Spinal cord (tissue), 10 donors: ENCODE results near the gene ALDOA. TPM values are rescaled to one million over a fixed set of nuclear protein-coding genes. Genes with fewer than 3 reads are reported as not detected.

Source experiments
- DNase-seq, 6 donors: peaks; one replicate each; pipeline versions ENCODE4 v3.0.0 to v3.0.0-alpha.2; 2013 to 2015; ENCODE audit warnings: low spot score in 6 of 6, low read depth in 4 of 6
- H3K27ac ChIP-seq: one replicate; pipeline ENCODE4 v1.5.1; 2013; ENCODE audit warnings: low read depth, low read length, control low read depth
- H3K27me3 ChIP-seq: one replicate; pipeline ENCODE4 v1.6.1; 2013; ENCODE audit warnings: low read length; ENCODE audit not compliant: control insufficient read depth, insufficient read depth
- H3K36me3 ChIP-seq: one replicate; pipeline ENCODE4 v1.6.1; 2013; ENCODE audit warnings: low read length; ENCODE audit not compliant: control insufficient read depth, insufficient read depth
- H3K4me1 ChIP-seq: one replicate; pipeline ENCODE4 v1.6.1; 2013; ENCODE audit warnings: low read length; ENCODE audit not compliant: control insufficient read depth, insufficient read depth
- H3K4me3 ChIP-seq: one replicate; pipeline ENCODE4 v1.5.1; 2013; ENCODE audit warnings: low read depth, low read length, control low read depth
- H3K9me3 ChIP-seq: one replicate; pipeline ENCODE4 v1.6.1; 2013; ENCODE audit warnings: low read length; ENCODE audit not compliant: control insufficient read depth, insufficient read depth
- WGBS: methylation state at CpG from one replicate; pipeline ENCODE4 v1.1.5; 2013; ENCODE audit warnings: missing lambda C conversion rate; ENCODE audit not compliant: insufficient coverage; 5-methylcytosine and 5-hydroxymethylcytosine counted together
- polyA plus RNA-seq, 2 donors: library from polyadenylated mRNA; unstranded; fragments of 120-200 nt; gene quantifications; one replicate each; pipeline ENCODE4 v1.2.1, GENCODE V29; 2013; ENCODE audit not compliant: insufficient read length in 2 of 2
- total RNA-seq, 2 donors: library from RNA; depleted of rRNA in 1 of 2; stranded (reverse); fragments of 120-200 nt in 1 of 2; fragments of >200 nt in 1 of 2; gene quantifications; one replicate each; pipeline versions ENCODE4 v1.2.3 to v1.2.4, GENCODE V29; 2013 to 2014
- donor health status: healthy.

The ALDOA gene
- total and polyA plus RNA-seq, 4 donors: 264 to 849 (median 713) TPM

- Histone ChIP-seq H3K27ac (peak overlapping the region; percentile 88), H3K4me3 (peak overlapping the region; percentile 91), H3K9me3 (no peaks in the 10 kb centered on the region), H3K27me3 (no peaks in the 10 kb centered on the region), H3K36me3 (peaks cover 73% of the 10 kb centered on the region), H3K4me1 (peaks cover 26% of the 10 kb centered on the region)
- 5% methylated on average over 32 of the region's 33 CpGs for WGBS
- no peak for DNase-seq
Observed at GRCh38 chr16:30076276-30076791, 10.8 kb downstream of the ALDOA start.

GRCh38 chr16:30077656-30078055 lies 12.1 kb downstream of the ALDOA start:
- Histone ChIP-seq H3K9me3 (no peaks in the 10 kb centered on the region), H3K4me1 (peaks cover 26% of the 10 kb centered on the region), H3K27me3 (no peaks in the 10 kb centered on the region), H3K4me3 (no peak overlapping the region), H3K27ac (no peak overlapping the region), H3K36me3 (peaks cover 74% of the 10 kb centered on the region)
- no peak for DNase-seq
- 86% methylated on average over 6 of the region's 6 CpGs for WGBS

GRCh38 chr16:30078744-30079143 lies 13.2 kb downstream of the ALDOA start:
- H3K36me3 ChIP-seq: peaks cover 74% of the 10 kb centered on the region
- DNase-seq: no peak
- 85% methylated on average over 7 of the region's 7 CpGs for WGBS

GRCh38 chr16:30079480-30079879 lies 13.9 kb downstream of the ALDOA start:
- H3K27ac ChIP-seq: no peak overlapping the region
- H3K4me3 ChIP-seq: no peak overlapping the region
- H3K4me1 ChIP-seq: peaks cover 26% of the 10 kb centered on the region
- H3K27me3 ChIP-seq: no peaks in the 10 kb centered on the region
- H3K36me3 ChIP-seq: peaks cover 76% of the 10 kb centered on the region
- H3K9me3 ChIP-seq: no peaks in the 10 kb centered on the region
- DNase-seq: no peak
- 87% methylated on average over 6 of the region's 7 CpGs for WGBS

More at GRCh38 chr16:30078744-30079143, 13.2 kb downstream of the ALDOA start:
- peaks cover 26% of the 10 kb centered on the region for H3K4me1 ChIP-seq
- no peak overlapping the region for H3K27ac ChIP-seq
- no peaks in the 10 kb centered on the region for H3K9me3 ChIP-seq
- H3K4me3 ChIP-seq: no peak overlapping the region
- no peaks in the 10 kb centered on the region for H3K27me3 ChIP-seq

DNA sequence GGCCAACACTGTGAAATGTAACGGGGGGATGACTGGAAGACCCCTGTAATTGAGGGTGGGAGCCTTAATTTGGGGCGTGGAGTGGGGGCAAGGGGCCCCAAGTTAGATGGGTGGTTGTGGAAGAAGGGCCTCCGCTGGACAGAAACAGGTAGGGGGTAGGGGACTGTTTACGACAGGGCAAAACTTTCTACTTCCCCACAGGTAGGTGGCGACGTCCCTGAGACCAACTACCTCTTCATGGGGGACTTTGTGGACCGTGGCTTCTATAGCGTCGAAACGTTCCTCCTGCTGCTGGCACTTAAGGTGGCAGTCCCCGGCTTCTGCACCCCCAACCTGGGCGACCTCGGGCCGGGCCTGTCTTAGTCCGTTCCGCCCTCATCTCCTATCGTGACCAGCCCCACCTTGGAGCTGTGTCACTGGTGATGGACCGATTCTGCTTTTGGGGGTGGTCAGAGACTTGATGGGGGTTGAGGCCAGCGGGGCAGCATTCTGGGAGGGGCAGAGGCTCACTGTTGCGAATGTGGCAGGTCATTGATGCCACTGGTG lies 17.1 kb downstream of the ALDOA start:
- peaks cover 94% of the 10 kb centered on the region for H3K36me3 ChIP-seq
- no peak overlapping the region for H3K4me3 ChIP-seq
- 86% methylated on average over 18 of the region's 20 CpGs for WGBS
- H3K27ac ChIP-seq: no peak overlapping the region
- no peaks in the 10 kb centered on the region for H3K9me3 ChIP-seq
- no peak for DNase-seq
- peaks cover 7% of the 10 kb centered on the region for H3K4me1 ChIP-seq
- H3K27me3 ChIP-seq: no peaks in the 10 kb centered on the region

DNA sequence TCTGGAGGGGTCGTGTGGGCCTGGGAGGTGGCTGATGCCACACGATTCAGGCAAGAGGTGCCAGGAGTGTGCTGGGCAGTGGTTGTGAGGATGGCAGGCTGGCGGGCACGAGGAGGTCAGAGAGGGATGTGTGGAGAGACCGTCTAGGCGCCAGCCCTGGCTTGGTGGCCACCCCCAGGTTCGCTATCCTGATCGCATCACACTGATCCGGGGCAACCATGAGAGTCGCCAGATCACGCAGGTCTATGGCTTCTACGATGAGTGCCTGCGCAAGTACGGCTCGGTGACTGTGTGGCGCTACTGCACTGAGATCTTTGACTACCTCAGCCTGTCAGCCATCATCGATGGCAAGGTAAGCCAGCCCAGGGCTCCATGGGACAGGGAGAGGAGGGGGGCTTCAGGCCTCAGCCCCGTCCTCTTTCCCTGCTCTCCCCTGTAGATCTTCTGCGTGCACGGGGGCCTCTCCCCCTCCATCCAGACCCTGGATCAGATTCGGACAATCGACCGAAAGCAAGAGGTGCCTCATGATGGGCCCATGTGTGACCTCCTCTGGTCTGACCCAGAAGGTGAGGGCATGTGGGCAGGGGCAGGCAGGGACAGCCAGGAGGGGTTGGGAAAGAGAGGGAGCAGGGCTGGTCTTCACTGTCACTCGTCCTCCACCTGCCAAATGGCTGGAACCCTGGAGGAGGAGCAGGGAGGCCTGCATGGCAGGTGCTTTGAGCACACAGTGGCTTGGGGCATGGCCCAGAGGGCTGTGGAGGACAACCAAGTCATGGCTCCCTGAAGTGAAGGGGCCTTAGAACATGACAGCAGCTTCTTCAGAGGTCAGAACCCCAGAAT lies 17.9 kb downstream of the ALDOA start:
- Histone ChIP-seq H3K9me3 (no peaks in the 10 kb centered on the region), H3K36me3 (peaks cover 86% of the 10 kb centered on the region), H3K27ac (no peak overlapping the region), H3K4me1 (peaks cover 4% of the 10 kb centered on the region), H3K27me3 (no peaks in the 10 kb centered on the region), H3K4me3 (no peak overlapping the region)
- WGBS: 95% methylated on average over 23 of the region's 24 CpGs
- no peak for DNase-seq

DNA sequence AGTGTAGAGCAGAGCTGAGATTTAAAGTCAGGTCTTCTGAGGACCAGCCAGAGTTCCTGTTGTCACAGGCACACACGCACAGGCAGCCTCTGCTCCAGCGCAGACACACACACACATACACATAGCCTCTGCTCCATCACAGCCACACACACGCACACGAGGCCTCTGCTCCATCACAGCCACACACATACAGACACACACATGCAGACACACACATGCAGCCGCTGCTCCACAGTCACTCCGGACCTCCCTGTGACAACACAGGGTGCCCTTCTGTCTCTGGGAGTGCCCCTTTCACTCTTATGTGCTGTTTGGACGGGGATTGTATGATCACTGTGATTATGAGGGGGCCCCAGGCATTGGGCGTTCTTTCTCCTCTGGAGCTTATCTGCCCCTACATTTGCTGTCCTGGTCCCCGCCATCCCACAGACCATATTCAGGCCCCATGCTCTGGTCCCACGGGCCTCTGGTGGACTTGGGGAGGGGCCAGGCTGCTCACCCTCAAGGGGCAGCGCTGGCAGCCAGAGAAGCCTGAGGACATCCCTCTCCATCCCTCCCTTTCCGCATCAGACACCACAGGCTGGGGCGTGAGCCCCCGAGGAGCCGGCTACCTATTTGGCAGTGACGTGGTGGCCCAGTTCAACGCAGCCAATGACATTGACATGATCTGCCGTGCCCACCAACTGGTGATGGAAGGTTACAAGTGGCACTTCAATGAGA lies 18.7 kb downstream of the ALDOA start:
- H3K27ac ChIP-seq: no peak overlapping the region
- no peak for DNase-seq
- H3K4me3 ChIP-seq: no peak overlapping the region
- peaks cover 82% of the 10 kb centered on the region for H3K36me3 ChIP-seq
- H3K9me3 ChIP-seq: no peaks in the 10 kb centered on the region
- WGBS: 91% methylated on average over 14 of the region's 18 CpGs
- H3K4me1 ChIP-seq: peaks cover 4% of the 10 kb centered on the region
- no peaks in the 10 kb centered on the region for H3K27me3 ChIP-seq

GRCh38 chr16:30084816-30085159 lies 19.2 kb downstream of the ALDOA start:
- no peak overlapping the region for H3K4me3 ChIP-seq
- H3K27me3 ChIP-seq: no peaks in the 10 kb centered on the region
- no peak overlapping the region for H3K27ac ChIP-seq
- H3K4me1 ChIP-seq: peaks cover 4% of the 10 kb centered on the region
- H3K36me3 ChIP-seq: peaks cover 77% of the 10 kb centered on the region
- DNase-seq: no peak
- 83% methylated on average over 15 of the region's 17 CpGs for WGBS
- H3K9me3 ChIP-seq: no peaks in the 10 kb centered on the region

GRCh38 chr16:30085247-30085646 lies 19.7 kb downstream of the ALDOA start:
- WGBS: 73% methylated on average over 3 of the region's 3 CpGs
- no peak for DNase-seq
- peaks cover 72% of the 10 kb centered on the region for H3K36me3 ChIP-seq

More at GRCh38 chr16:30085247-30085646, 19.7 kb downstream of the ALDOA start:
- no peaks in the 10 kb centered on the region for H3K27me3 ChIP-seq
- H3K4me1 ChIP-seq: peaks cover 4% of the 10 kb centered on the region
- H3K27ac ChIP-seq: no peak overlapping the region
- no peaks in the 10 kb centered on the region for H3K9me3 ChIP-seq
- no peak overlapping the region for H3K4me3 ChIP-seq
